Neural progenitor cell (in vitro differentiated cells): ENCODE data around the gene GFOD1. TPM values are rescaled to one million over a fixed set of nuclear protein-coding genes. Genes with fewer than 3 reads are reported as not detected.
A peak's percentile ranks its signal among the peaks of the same experiment; 100 is the strongest.

ENCODE experiments used
- DNase-seq: peaks from one replicate; pipeline ENCODE4 v3.0.0-alpha.2; 2016; ENCODE audit warnings: low spot score
- H2AFZ ChIP-seq: fragments of 200-600 bp; sonication (generic); replicated peaks from 2 replicates; pipeline ENCODE4 v1.6.1; 2016; ENCODE audit warnings: antibody characterized with exemption
- H3F3A ChIP-seq: fragments of 200-600 bp; sonication (generic); 2 replicates; pipeline ENCODE4 v1.6.1; 2016; ENCODE audit warnings: antibody characterized with exemption, low read depth
- H3K27ac ChIP-seq: fragments of 200-600 bp; sonication (generic); 2 replicates; pipeline ENCODE4 v1.5.1; 2016; ENCODE audit warnings: mild to moderate bottlenecking
- H3K27me3 ChIP-seq: fragments of 200-600 bp; sonication (generic); 2 replicates; pipeline ENCODE4 v1.6.1; 2016; ENCODE audit warnings: mild to moderate bottlenecking, moderate library complexity
- H3K36me3 ChIP-seq: fragments of 200-600 bp; sonication (generic); 2 replicates; pipeline ENCODE4 v1.5.1; 2016
- H3K4me1 ChIP-seq: fragments of 200-600 bp; sonication (generic); 2 replicates; pipeline ENCODE4 v1.6.1; 2016; ENCODE audit warnings: mixed run types
- H3K4me2 ChIP-seq: fragments of 200-600 bp; sonication (generic); 2 replicates; pipeline ENCODE4 v1.6.1; 2016
- H3K4me3 ChIP-seq: fragments of 200-600 bp; sonication (generic); 2 replicates; pipeline ENCODE4 v1.5.1; 2016
- H3K79me2 ChIP-seq: fragments of 200-600 bp; sonication (generic); 2 replicates; pipeline ENCODE4 v1.6.1; 2016; ENCODE audit warnings: low read depth
- H3K9ac ChIP-seq: fragments of 200-600 bp; sonication (generic); 2 replicates; pipeline ENCODE4 v1.6.1; 2016
- H3K9me3 ChIP-seq: fragments of 200-600 bp; sonication (generic); 2 replicates; pipeline ENCODE4 v1.5.1; 2016; ENCODE audit warnings: low read depth
- H4K20me1 ChIP-seq: fragments of 200-600 bp; sonication (generic); 2 replicates; pipeline ENCODE4 v1.6.1; 2016; ENCODE audit warnings: low read depth
- H3K27ac Mint-ChIP-seq: 3 replicates; pipeline ENCODE4 v1.8.0; 2021; ENCODE audit warnings: mixed read lengths
- H3K27me3 Mint-ChIP-seq: 2 replicates; pipeline ENCODE4 v1.8.0; 2022; ENCODE audit warnings: low read depth, mild to moderate bottlenecking, inconsistent platforms, moderate library complexity, mixed read lengths; ENCODE audit not compliant: insufficient read depth
- H3K36me3 Mint-ChIP-seq: 3 replicates; pipeline ENCODE4 v1.8.0; 2021; ENCODE audit warnings: mixed read lengths
- H3K4me1 Mint-ChIP-seq: 3 replicates; pipeline ENCODE4 v1.8.0; 2021; ENCODE audit warnings: mixed read lengths
- H3K4me3 Mint-ChIP-seq: 3 replicates; pipeline ENCODE4 v1.8.0; 2021; ENCODE audit warnings: mild to moderate bottlenecking, moderate library complexity, mixed read lengths
- H3K9me3 Mint-ChIP-seq: 3 replicates; pipeline ENCODE4 v1.8.0; 2020; ENCODE audit warnings: mixed read lengths
- CTCF ChIP-seq: fragments of 200-600 bp; sonication (generic); IDR thresholded peaks from 2 replicates; pipeline ENCODE4 v1.5.1; 2017; ENCODE audit warnings: antibody characterized with exemption, mild to moderate bottlenecking
- EZH2 ChIP-seq: fragments of 200-600 bp; sonication (generic); IDR thresholded peaks from 2 replicates; pipeline ENCODE4 v1.6.1; 2017; ENCODE audit warnings: antibody characterized with exemption, mild to moderate bottlenecking, moderate library complexity
- EZH2phosphoT487 ChIP-seq: fragments of 200-600 bp; sonication (generic); IDR thresholded peaks from 2 replicates; pipeline ENCODE4 v1.6.1; 2017; ENCODE audit warnings: antibody characterized with exemption
- total RNA-seq: library from RNA; depleted of rRNA; stranded (reverse); fragments of >200 nt; gene quantifications from 2 replicates; pipeline ENCODE4 v1.2.3, GENCODE V29; 2015; ENCODE audit warnings: low replicate concordance

Gene GFOD1
- total RNA-seq, 1 donor from 2014 or later, result 1.8 TPM

GRCh38 chr6:13488015-13488895 lies 855 bp upstream of the GFOD1 start:
- Mint-ChIP-seq H3K9me3 (no peaks in the 10 kb centered on the region), H3K4me3 (peak overlapping the region; percentile 83), H3K27ac (no peak overlapping the region), H3K4me1 (peaks cover 20% of the 10 kb centered on the region), H3K36me3 (no peaks in the 10 kb centered on the region), H3K27me3 (peaks cover 28% of the 10 kb centered on the region)
- peak overlapping the region; percentile 77 for H3K4me2 ChIP-seq
- DNase-seq, result peak; percentile 71
- H3K4me3 ChIP-seq, result peak overlapping the region; percentile 66
- no peaks in the 10 kb centered on the region for H3K36me3 ChIP-seq
- no peaks in the 10 kb centered on the region for H3K9me3 ChIP-seq
- H3F3A ChIP-seq, result peaks cover 32% of the 10 kb centered on the region
- TF ChIP-seq EZH2phosphoT487 (peak; percentile 43), CTCF (no peak), EZH2 (no peak)
- H3K27me3 ChIP-seq, result peaks cover 67% of the 10 kb centered on the region
- H3K4me1 ChIP-seq, result peaks cover 9% of the 10 kb centered on the region
- H3K9ac ChIP-seq, result no peak overlapping the region
- H3K79me2 ChIP-seq, result no peaks in the 10 kb centered on the region
- H2AFZ ChIP-seq, result peak overlapping the region; percentile 56
- H4K20me1 ChIP-seq, result no peaks in the 10 kb centered on the region
- no peak overlapping the region for H3K27ac ChIP-seq

GRCh38 chr6:13486679-13487121 lies 700 bp downstream of the GFOD1 start:
- no peaks in the 10 kb centered on the region for H3K9me3 Mint-ChIP-seq
- H3K36me3 Mint-ChIP-seq, result no peaks in the 10 kb centered on the region
- peak; percentile 67 for DNase-seq
- H3F3A ChIP-seq, result peaks cover 32% of the 10 kb centered on the region
- no peak overlapping the region for H3K27ac ChIP-seq
- peaks cover 20% of the 10 kb centered on the region for H3K4me1 Mint-ChIP-seq
- peaks cover 4% of the 10 kb centered on the region for H3K79me2 ChIP-seq
- no peak for TF ChIP-seq CTCF
- no peak for TF ChIP-seq EZH2phosphoT487
- peak; percentile 7 for TF ChIP-seq EZH2
- no peaks in the 10 kb centered on the region for H3K9me3 ChIP-seq
- peaks cover 28% of the 10 kb centered on the region for H3K27me3 Mint-ChIP-seq
- H3K4me2 ChIP-seq, result peak overlapping the region; percentile 88
- H3K27me3 ChIP-seq, result peaks cover 67% of the 10 kb centered on the region
- H3K4me3 Mint-ChIP-seq, result peak overlapping the region; percentile 97
- peak overlapping the region; percentile 66 for H3K4me3 ChIP-seq
- H3K9ac ChIP-seq, result no peak overlapping the region
- no peaks in the 10 kb centered on the region for H3K36me3 ChIP-seq
- H2AFZ ChIP-seq, result peak overlapping the region; percentile 87
- no peak overlapping the region for H3K27ac Mint-ChIP-seq
- H3K4me1 ChIP-seq, result peaks cover 9% of the 10 kb centered on the region
- no peaks in the 10 kb centered on the region for H4K20me1 ChIP-seq

- Histone ChIP-seq H3K9ac (no peak overlapping the region), H3F3A (peaks cover 32% of the 10 kb centered on the region), H3K36me3 (no peaks in the 10 kb centered on the region), H2AFZ (peak overlapping the region; percentile 46), H3K79me2 (peaks cover 4% of the 10 kb centered on the region), H3K27ac (no peak overlapping the region), H3K27me3 (peaks cover 67% of the 10 kb centered on the region), H3K4me1 (peaks cover 9% of the 10 kb centered on the region), H3K4me3 (peak overlapping the region; percentile 66), H3K9me3 (no peaks in the 10 kb centered on the region), H4K20me1 (no peaks in the 10 kb centered on the region), H3K4me2 (peak overlapping the region; percentile 88)
- Mint-ChIP-seq H3K4me1 (peaks cover 20% of the 10 kb centered on the region), H3K9me3 (no peaks in the 10 kb centered on the region), H3K36me3 (no peaks in the 10 kb centered on the region), H3K27me3 (peaks cover 28% of the 10 kb centered on the region), H3K4me3 (peak overlapping the region; percentile 97), H3K27ac (no peak overlapping the region)
- TF ChIP-seq EZH2 (peak; percentile 36), EZH2phosphoT487 (no peak)
- peak; percentile 61 for DNase-seq
Measured at GRCh38 chr6:13485923-13486562, 1.4 kb downstream of the GFOD1 start.
